Posterior vena cava (tissue), 2 donors: ENCODE measurements around the gene ADGB. TPM values are rescaled to one million over a fixed set of nuclear protein-coding genes. Genes with fewer than 3 reads are reported as not detected.
"Not testable (repeated sequence)": the region's sequence is repeated elsewhere in the genome, so short reads cannot be mapped to it uniquely, and the experiment has no call there.

Experiments used
- DNase-seq: peaks from one replicate; pipeline ENCODE4 v3.0.0-alpha.2; 2020; ENCODE audit warnings: low spot score
- intact Hi-C, 2 donors: fragments of 100-400 bp; cut with DNase I; formaldehyde crosslinking; loops; one replicate each; pipeline versions ENCODE4 v1.14.1 to v1.14.2; 2022 to 2023
- total RNA-seq, 2 donors: library from RNA; stranded (reverse); fragmentation: NEBNext Ultra II Directional; extraction: Animal tissue kit (Norgen Biotek cat#: 25700); gene quantifications; one replicate each; pipeline ENCODE4 v1.2.1, GENCODE V29; 2021
- donor health status: DM: yes; HTN: yes; CAD: no.
- donor health status: DM: yes; HTN: yes; CAD: no.

Gene ADGB
- total RNA-seq, 2 donors from 2014 or later, result not detected

GRCh38 chr6:146854521-146855255 lies 255.9 kb downstream of the ADGB start:
- intact Hi-C loops, result loop anchor here (10.0 kb wide), 2 partner anchors 430 to 440 kb away; no protein-coding TSS in a partner anchor
- DNase-seq, result not testable (repeated sequence)

GRCh38 chr6:146855889-146856288 lies 257.1 kb downstream of the ADGB start:
- intact Hi-C loops, result loop anchor here (10.0 kb wide), 2 partner anchors 429 to 439 kb away; no protein-coding TSS in a partner anchor

GRCh38 chr6:146856296-146856695 lies 257.5 kb downstream of the ADGB start:
- DNase-seq, result no peak
- intact Hi-C loops, result loop anchor here (10.0 kb wide), 2 partner anchors 429 to 439 kb away; no protein-coding TSS in a partner anchor

More at GRCh38 chr6:146855889-146856288, 257.1 kb downstream of the ADGB start:
- DNase-seq, result no peak

GRCh38 chr6:146857180-146857979 lies 258.6 kb downstream of the ADGB start:
- DNase-seq, result peak; percentile 97
- intact Hi-C loops, result loop anchor here (10.0 kb wide), 2 partner anchors 427 to 437 kb away; no protein-coding TSS in a partner anchor

GRCh38 chr6:146857980-146858347 lies 259.2 kb downstream of the ADGB start:
- DNase-seq, result no peak

GRCh38 chr6:146859206-146859605 lies 260.4 kb downstream of the ADGB start:
- intact Hi-C loops, result loop anchor here (10.0 kb wide), 2 partner anchors 426 to 436 kb away; no protein-coding TSS in a partner anchor
- DNase-seq, result no peak

More at GRCh38 chr6:146857980-146858347, 259.2 kb downstream of the ADGB start:
- intact Hi-C loops, result loop anchor here (10.0 kb wide), 2 partner anchors 427 to 437 kb away; no protein-coding TSS in a partner anchor

GRCh38 chr6:146859795-146860495 lies 261.2 kb downstream of the ADGB start:
- DNase-seq, result no peak
- intact Hi-C loops, result loop anchor here (10.0 kb wide), 2 partner anchors 425 to 435 kb away; no protein-coding TSS in a partner anchor

- DNase-seq, result no peak
- intact Hi-C loops, result no loop called here
These were observed 261.8 kb downstream of the ADGB start for GRCh38 chr6:146860583-146860982.

- DNase-seq, result no peak
- intact Hi-C loops, result no loop called here
These were observed 262.3 kb downstream of the ADGB start for GRCh38 chr6:146861029-146861563.

GRCh38 chr6:146861716-146862115 lies 262.9 kb downstream of the ADGB start:
- intact Hi-C loops, result no loop called here
- no peak for DNase-seq

GRCh38 chr6:146862508-146862919 lies 263.7 kb downstream of the ADGB start:
- no peak for DNase-seq
- intact Hi-C loops, result no loop called here

- intact Hi-C loops, result no loop called here
- no peak for DNase-seq
These were observed 265.5 kb downstream of the ADGB start for GRCh38 chr6:146864300-146864699.

GRCh38 chr6:146864885-146865284 lies 266.1 kb downstream of the ADGB start:
- no peak for DNase-seq
- intact Hi-C loops, result no loop called here

Other genes with a start within 250 kb of the ADGB start
- gene RAB32, start 55.1 kb upstream of the ADGB start, total RNA-seq, result 10 to 100 TPM; 33.5 to 35.2 TPM